HepG2 (cell line): ENCODE data around the gene GCH1. TPM values are rescaled to one million over a fixed set of nuclear protein-coding genes. Genes with fewer than 3 reads are reported as not detected.

Experiments used
- ADNP ChIP-seq: sonication (generic); formaldehyde crosslinking; IDR thresholded peaks from 2 replicates; pipeline ENCODE4 v1.4.0; 2020; ENCODE audit warnings: missing genetic modification reagents
- ATF3 ChIP-seq: sonication (generic); formaldehyde crosslinking; IDR thresholded peaks from 2 replicates; pipeline ENCODE4 v1.4.0; 2020; ENCODE audit warnings: missing genetic modification reagents
- ATM ChIP-seq: fragments of 450-650 bp; IDR thresholded peaks from 2 replicates; pipeline ENCODE4 v1.7.1; 2017; ENCODE audit warnings: mild to moderate bottlenecking, borderline replicate concordance
- BCLAF1 ChIP-seq: fragments of 450-650 bp; IDR thresholded peaks from 2 replicates; pipeline ENCODE4 v1.6.1; 2017; ENCODE audit warnings: mild to moderate bottlenecking
- CHCHD3 ChIP-seq: sonication (generic); formaldehyde crosslinking; IDR thresholded peaks from 2 replicates; pipeline ENCODE4 v1.8.0; 2022; ENCODE audit warnings: mild to moderate bottlenecking, missing genetic modification reagents, moderate library complexity
- FOXC1 ChIP-seq: sonication (generic); formaldehyde crosslinking; IDR thresholded peaks from 2 replicates; pipeline ENCODE4 v1.8.0; 2022; ENCODE audit warnings: mild to moderate bottlenecking, missing genetic modification reagents, borderline replicate concordance
- FOXP4 ChIP-seq: sonication (generic); formaldehyde crosslinking; IDR thresholded peaks from 2 replicates; pipeline ENCODE4 v1.4.0; 2020; ENCODE audit warnings: missing genetic modification reagents
- HNRNPLL ChIP-seq: fragments of 200-400 bp; formaldehyde crosslinking; IDR thresholded peaks from 2 replicates; pipeline ENCODE4 v1.6.1; 2017; ENCODE audit warnings: mild to moderate bottlenecking, low read depth, low read length; ENCODE audit not compliant: poor library complexity, severe bottlenecking
- MIER2 ChIP-seq: IDR thresholded peaks from 2 replicates; pipeline ENCODE4 v1.6.1; 2016; ENCODE audit warnings: missing biosample characterization, missing genetic modification reagents
- NCOA1 ChIP-seq: sonication (generic); formaldehyde crosslinking; IDR thresholded peaks from 2 replicates; pipeline ENCODE4 v1.9.0; 2021; ENCODE audit warnings: missing genetic modification reagents
- NR2F6 ChIP-seq, 2 experiments: IDR thresholded peaks; 2 replicates each; pipeline ENCODE4 v1.6.1; 2016; ENCODE audit warnings: antibody characterized with exemption in 1 of 2, mild to moderate bottlenecking in 1 of 2
- SOX13 ChIP-seq, 3 experiments: fragments of 450-650 bp in 1 of 3; sonication (generic) in 1 of 3; formaldehyde crosslinking in 1 of 3; IDR thresholded peaks in 2 of 3; conservative IDR thresholded peaks in 1 of 3; 2 replicates each; pipeline versions ENCODE4 v1.5.0 to v1.6.1; 2016 to 2020; ENCODE audit warnings: antibody characterized with exemption in 1 of 3, mild to moderate bottlenecking in 1 of 3, missing compliant biosample characterization in 1 of 3, missing genetic modification reagents in 1 of 3, moderate library complexity in 1 of 3
- STAT5B ChIP-seq: sonication (generic); formaldehyde crosslinking; IDR thresholded peaks from 2 replicates; pipeline ENCODE4 v1.4.0; 2020; ENCODE audit warnings: missing genetic modification reagents
- TP53 ChIP-seq: sonication (generic); formaldehyde crosslinking; conservative IDR thresholded peaks from 2 replicates; pipeline ENCODE4 v1.4.0; 2020; ENCODE audit warnings: missing genetic modification reagents
- ZNF160 ChIP-seq: sonication (generic); formaldehyde crosslinking; IDR thresholded peaks from 2 replicates; pipeline ENCODE4 v1.8.0; 2022; ENCODE audit warnings: mild to moderate bottlenecking, inconsistent platforms, missing genetic modification reagents
- ZNF205 ChIP-seq: IDR thresholded peaks from 2 replicates; pipeline ENCODE4 v1.6.1; 2018; ENCODE audit warnings: missing biosample characterization, missing genetic modification reagents
- ZNF468 ChIP-seq: sonication (generic); formaldehyde crosslinking; IDR thresholded peaks from 2 replicates; pipeline ENCODE4 v1.8.0; 2022; ENCODE audit warnings: mild to moderate bottlenecking, moderate library complexity, missing genetic modification reagents
- ZNF547 ChIP-seq: sonication (generic); formaldehyde crosslinking; IDR thresholded peaks from 2 replicates; pipeline ENCODE4 v1.5.1; 2020; ENCODE audit warnings: mild to moderate bottlenecking, missing genetic modification reagents
- ZNF564 ChIP-seq: sonication (generic); formaldehyde crosslinking; IDR thresholded peaks from 2 replicates; pipeline ENCODE4 v1.8.1; 2023; ENCODE audit warnings: mild to moderate bottlenecking, missing genetic modification reagents
- ZNF609 ChIP-seq: sonication (generic); formaldehyde crosslinking; IDR thresholded peaks from 2 replicates; pipeline ENCODE4 v1.4.0; 2020; ENCODE audit warnings: mild to moderate bottlenecking, missing genetic modification reagents, borderline replicate concordance
- polyA plus RNA-seq, 8 experiments: library from polyadenylated mRNA; depleted of rRNA in 3 of 8; stranded (reverse) in 7 of 8; unstranded in 1 of 8; fragments of >200 nt; fragmentation: Illumina TruSeq in 4 of 8; extraction: Trizol in 4 of 8; gene quantifications; 2 replicates each; pipeline versions ENCODE4 v1.2.1 to v1.2.3, GENCODE V29; 2011 to 2016; ENCODE audit warnings: low read depth in 4 of 8, missing spikeins in 1 of 8, mixed read lengths in 1 of 8; ENCODE audit not compliant: insufficient read depth in 1 of 8
- total RNA-seq, 5 experiments: library from RNA; depleted of rRNA; stranded (reverse); fragments of >200 nt; fragmentation: Illumina TruSeq; extraction: Trizol; gene quantifications; 2 replicates each; pipeline ENCODE4 v1.2.3, GENCODE V29; 2016; ENCODE audit warnings: low read depth in 1 of 5

GCH1 gene
- total and polyA plus RNA-seq, 2 of the 13 experiments (the other 11 are each of a cell fraction or from before 2014, with no cell fraction given) = 15.0 to 25.2 TPM

GRCh38 chr14:54944737-54945391, 42.2 kb upstream of the GCH1 start (continued):
- TF ChIP-seq BCLAF1 (no peak), FOXP4 (CRISPR knock-in tag) (peak; percentile 49), FOXC1 (no peak), HNRNPLL (no peak), ATM (no peak), NR2F6 (IDR thresholded peaks at IDR 0.05) (peak; percentile 78), NR2F6 (CRISPR knock-in tag; IDR thresholded peaks at IDR 0.05) (peak; percentile 81), ZNF160 (CRISPR knock-in tag) (no peak; the same call in 1 of the 2 replicates), ADNP (0 out of 2 replicates have a peak, but pooled peaks have one; percentile 26), ATF3 (no peak), MIER2 (CRISPR knock-in tag) (no peak), STAT5B (CRISPR knock-in tag) (no peak), ZNF609 (CRISPR knock-in tag) (no peak; the same call in 1 of the 2 replicates), ZNF564 (CRISPR knock-in tag) (no peak), ZNF547 (no peak), SOX13 (IDR thresholded peaks at IDR 0.05) (peak; percentile 47; the same call in 1 of the 2 replicates), SOX13 (CRISPR knock-in tag; conservative IDR thresholded peaks at IDR 0.05 in 1 of 2, IDR thresholded peaks at IDR 0.05 in 1 of 2) (peak in 1 of 2 experiments; percentile 91; a peak in 2 of 4 replicates), ZNF205 (CRISPR knock-in tag) (peak; percentile 56), TP53 (CRISPR knock-in tag) (no peak), NCOA1 (peak; percentile 87; the same call in 1 of the 2 replicates), ZNF468 (CRISPR knock-in tag) (no peak), CHCHD3 (CRISPR knock-in tag) (no peak)
